ENCODE results near the gene ALPI. TPM values are rescaled to one million over a fixed set of nuclear protein-coding genes. Genes with fewer than 3 reads are reported as not detected.
"Not testable (repeated sequence)": the region's sequence is repeated elsewhere in the genome, so short reads cannot be mapped to it uniquely, and the experiment has no call there.

The ALPI gene
- total and polyA plus RNA-seq, 10 donors, result not detected

DNA sequence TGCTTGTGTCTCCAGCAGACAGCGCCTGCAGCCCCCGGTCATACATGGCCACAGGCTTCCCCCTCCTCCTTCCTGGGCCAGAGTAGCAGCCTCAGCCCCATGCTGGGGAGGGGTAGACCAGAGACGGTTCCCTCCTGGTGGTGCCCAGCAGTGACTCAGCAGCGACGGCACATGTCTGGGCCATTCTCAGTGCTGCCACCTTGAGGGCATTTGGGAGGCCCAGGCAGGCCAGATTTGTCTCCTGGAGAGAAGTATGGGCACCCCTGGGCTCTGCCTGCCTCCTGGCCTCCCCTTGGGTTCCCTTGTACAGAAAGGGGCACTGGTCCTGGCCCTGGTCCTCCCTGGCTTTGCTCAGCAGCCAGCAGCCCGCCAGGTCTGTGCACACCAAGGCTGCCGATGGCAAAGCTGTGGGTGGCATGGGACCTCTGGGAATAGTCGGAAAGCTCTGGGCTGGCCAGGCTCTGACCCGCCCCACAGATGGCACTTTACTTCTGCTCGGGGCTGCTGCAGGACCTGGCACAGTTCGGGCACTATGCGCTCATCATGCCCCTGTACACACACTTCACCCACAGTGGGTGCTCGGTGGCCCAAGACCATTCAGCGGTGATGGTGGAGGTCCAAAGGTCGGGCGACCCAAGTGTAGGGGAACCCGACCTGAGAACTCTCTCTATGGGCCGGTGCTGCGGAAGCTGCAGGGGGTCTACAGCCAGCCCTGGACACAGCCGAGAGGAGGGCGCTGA is 11.4 kb upstream of the ALPI start:
- TF ChIP-seq, protein P1, sequence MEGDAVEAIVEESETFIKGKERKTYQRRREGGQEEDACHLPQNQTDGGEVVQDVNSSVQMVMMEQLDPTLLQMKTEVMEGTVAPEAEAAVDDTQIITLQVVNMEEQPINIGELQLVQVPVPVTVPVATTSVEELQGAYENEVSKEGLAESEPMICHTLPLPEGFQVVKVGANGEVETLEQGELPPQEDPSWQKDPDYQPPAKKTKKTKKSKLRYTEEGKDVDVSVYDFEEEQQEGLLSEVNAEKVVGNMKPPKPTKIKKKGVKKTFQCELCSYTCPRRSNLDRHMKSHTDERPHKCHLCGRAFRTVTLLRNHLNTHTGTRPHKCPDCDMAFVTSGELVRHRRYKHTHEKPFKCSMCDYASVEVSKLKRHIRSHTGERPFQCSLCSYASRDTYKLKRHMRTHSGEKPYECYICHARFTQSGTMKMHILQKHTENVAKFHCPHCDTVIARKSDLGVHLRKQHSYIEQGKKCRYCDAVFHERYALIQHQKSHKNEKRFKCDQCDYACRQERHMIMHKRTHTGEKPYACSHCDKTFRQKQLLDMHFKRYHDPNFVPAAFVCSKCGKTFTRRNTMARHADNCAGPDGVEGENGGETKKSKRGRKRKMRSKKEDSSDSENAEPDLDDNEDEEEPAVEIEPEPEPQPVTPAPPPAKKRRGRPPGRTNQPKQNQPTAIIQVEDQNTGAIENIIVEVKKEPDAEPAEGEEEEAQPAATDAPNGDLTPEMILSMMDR (IDR thresholded peaks at IDR 0.05 in 8 of 11, conservative IDR thresholded peaks at IDR 0.05 in 3 of 11), result peak in 9 of 11 experiments; percentile 25 to 77 (median 56)
- TF ChIP-seq POLR2AphosphoS5 (IDR thresholded peaks at IDR 0.05), result no peak
- no peak overlapping the region for H3K4me3 ChIP-seq
- no peaks in the 10 kb centered on the region for H3K36me3 ChIP-seq
- peaks cover 0 to 19% (median 0%) of the 10 kb centered on the region in 7 donors for H3K27me3 ChIP-seq (replicated peaks in 1 of 7)
- no peaks in the 10 kb centered on the region for H3K9me3 ChIP-seq
- whole genome bisulfite sequencing, 5 donors, result 74 to 79% (median 75%) methylated on average over 12 to 21 of the region's 21 CpGs
- no peak for DNase-seq
- no peak overlapping the region for H3K27ac ChIP-seq
- H3K4me1 ChIP-seq, result peaks cover 0 to 22% (median 4%) of the 10 kb centered on the region in 6 donors
- intact Hi-C loops (cut with DNase I; ENCODE audit: low total_unique reads), result loop anchor here (5.0 kb wide), 1 partner anchor 117 kb away; no protein-coding TSS in a partner anchor

DNA sequence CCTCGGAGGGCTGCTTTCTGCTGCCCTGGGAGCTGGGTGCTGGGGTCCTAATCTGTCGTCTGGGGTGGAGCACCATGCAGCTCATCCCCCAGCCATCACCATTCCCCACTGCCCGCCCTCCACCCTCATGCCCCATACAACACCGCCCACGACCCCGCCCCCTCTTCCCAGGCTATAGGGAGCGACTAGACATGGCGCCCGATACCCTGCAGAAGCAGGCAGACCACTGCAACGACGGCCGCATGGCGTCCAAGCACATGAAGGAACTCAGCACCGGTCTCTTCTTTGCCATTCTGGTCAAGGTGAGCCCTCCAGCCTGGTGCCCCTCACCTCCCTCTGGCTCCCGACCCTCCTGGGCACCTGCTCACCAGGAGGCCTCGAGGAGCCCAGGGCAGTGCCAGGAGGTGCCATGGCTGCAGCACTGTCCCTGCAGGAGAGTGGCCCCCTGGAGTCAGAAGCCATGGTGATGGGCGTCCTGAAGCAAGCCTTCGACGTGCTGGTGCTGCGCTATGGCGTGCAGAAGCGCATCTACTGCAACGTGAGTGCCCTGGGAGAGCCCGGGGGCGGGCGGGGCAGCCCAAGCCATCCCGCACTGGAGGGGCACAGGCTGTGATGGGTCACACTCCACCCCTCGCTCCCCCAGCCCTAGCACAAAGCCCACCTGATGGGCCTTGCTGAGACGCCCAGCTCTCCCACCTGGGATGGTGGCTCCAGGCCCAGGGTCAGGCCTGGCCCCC is 10.6 kb upstream of the ALPI start:
- H3K27ac ChIP-seq; DNase-seq; H3K9me3 ChIP-seq; H3K4me3 ChIP-seq; H3K36me3 ChIP-seq; intact Hi-C loops (cut with DNase I; ENCODE audit: low total_unique reads): not testable (repeated sequence)
- peaks cover 0 to 22% (median 4%) of the 10 kb centered on the region in 6 donors for H3K4me1 ChIP-seq
- 72 to 89% (median 82%) methylated on average over 12 to 26 of the region's 29 CpGs for WGBS, 5 donors
- H3K27me3 ChIP-seq (replicated peaks in 1 of 7), result peaks cover 0 to 19% (median 0%) of the 10 kb centered on the region in 7 donors

DNA sequence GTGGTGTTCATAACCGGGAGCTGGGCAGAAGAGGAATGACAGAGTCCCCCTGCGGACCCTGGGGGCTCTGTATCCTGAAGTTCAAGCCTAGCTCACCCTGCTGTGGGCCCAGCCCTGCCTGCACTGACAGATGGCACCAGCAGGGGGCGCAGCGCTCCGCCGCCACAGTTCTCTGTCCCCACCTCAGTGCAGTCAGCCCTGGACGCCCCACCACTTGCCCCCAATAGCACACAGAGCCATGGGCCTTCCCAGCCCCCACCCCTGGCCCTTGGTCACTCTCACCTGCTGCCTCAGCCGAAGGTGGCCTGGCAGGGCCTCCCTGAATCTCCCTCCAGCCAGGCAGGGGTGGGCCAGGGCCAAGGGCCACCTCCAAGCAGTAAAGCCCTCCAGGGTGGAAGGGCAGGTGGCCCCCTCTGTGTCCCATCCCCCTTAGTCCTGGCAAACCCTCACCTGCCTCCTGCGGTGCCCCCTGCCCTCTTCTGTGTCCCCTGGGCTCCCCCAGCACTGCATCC is 9.6 kb upstream of the ALPI start:
- DNase-seq; H3K9me3 ChIP-seq; H3K27me3 ChIP-seq (replicated peaks in 1 of 7); H3K27ac ChIP-seq; H3K4me3 ChIP-seq; H3K36me3 ChIP-seq; intact Hi-C loops (cut with DNase I; ENCODE audit: low total_unique reads): not testable (repeated sequence)
- 30 to 100% (median 38%) methylated on average over 2 to 7 of the region's 9 CpGs for WGBS, 5 donors
- peaks cover 0 to 18% (median 1%) of the 10 kb centered on the region in 6 donors for H3K4me1 ChIP-seq
- TF ChIP-seq, protein P1 (IDR thresholded peaks at IDR 0.05 in 8 of 11, conservative IDR thresholded peaks at IDR 0.05 in 3 of 11), result peak in 7 of 11 experiments; percentile 9 to 73 (median 43)

DNA sequence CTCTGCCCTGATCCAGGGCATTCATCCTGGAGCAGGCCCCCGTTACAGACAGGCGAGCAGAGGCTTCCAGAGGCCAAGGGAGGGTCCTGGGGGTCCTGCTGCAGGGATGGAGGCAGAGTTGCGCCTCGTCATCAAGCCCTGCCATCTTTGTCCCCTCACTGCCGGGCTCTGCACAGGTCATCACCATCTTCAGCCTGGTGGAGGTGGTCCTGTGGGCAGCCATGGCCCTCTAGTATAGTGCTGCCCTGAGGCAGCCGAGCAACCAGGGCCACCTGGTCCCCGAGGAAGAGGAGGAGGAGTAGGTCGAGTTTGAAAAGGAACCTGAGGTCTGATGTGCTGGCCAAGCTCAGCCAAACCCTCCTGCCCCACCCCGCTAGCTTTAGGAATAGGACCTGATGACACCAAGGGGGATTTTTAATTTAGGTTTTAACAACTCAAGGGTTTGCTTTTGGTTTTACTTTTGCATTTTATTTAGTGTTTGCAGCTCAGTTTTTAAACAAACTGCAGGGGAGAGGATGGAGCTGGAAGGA is 8.8 kb upstream of the ALPI start:
- Histone ChIP-seq H3K4me1 (peaks cover 0 to 18% (median 1%) of the 10 kb centered on the region in 6 donors), H3K36me3 (no peaks in the 10 kb centered on the region), H3K9me3 (no peaks in the 10 kb centered on the region), H3K4me3 (no peak overlapping the region), H3K27ac (no peak overlapping the region), H3K27me3 (replicated peaks in 1 of 7) (peaks cover 0 to 7% (median 0%) of the 10 kb centered on the region in 7 donors)
- 70 to 84% (median 78%) methylated on average over 7 to 9 of the region's 9 CpGs for WGBS, 5 donors
- DNase-seq, result no peak
- TF ChIP-seq, protein P1 (IDR thresholded peaks at IDR 0.05 in 8 of 11, conservative IDR thresholded peaks at IDR 0.05 in 3 of 11), result no peak
- TF ChIP-seq POLR2AphosphoS5 (IDR thresholded peaks at IDR 0.05) (no peak), POLR2A (IDR thresholded peaks at IDR 0.05) (no peak)
- intact Hi-C loops (cut with DNase I; ENCODE audit: low total_unique reads), result no loop called here
